Heart left ventricle (tissue), 16 donors: Measurements from ENCODE around the gene LMF1. TPM values are rescaled to one million over a fixed set of nuclear protein-coding genes. Genes with fewer than 3 reads are reported as not detected.

Experiments
- ATAC-seq, 4 donors: fragments of 200-7000 bp; cut with Tn5 transposase; one replicate each; pipeline ENCODE4 v1.9.1; 2020 to 2022; ENCODE audit warnings: moderate library complexity in 4 of 4, mild to moderate bottlenecking in 3 of 4, moderate number of reproducible peaks in 1 of 4
- DNase-seq, 5 donors: peaks; one replicate each; pipeline ENCODE4 v3.0.0-alpha.2; 2020
- H3K27ac ChIP-seq, 12 donors: fragments of 200-600 bp; sonication (generic) in 4 of 12; one replicate each; pipeline versions ENCODE4 v1.5.0 to v1.8.0; 2016 to 2022; ENCODE audit warnings: mild to moderate bottlenecking in 2 of 12
- H3K27me3 ChIP-seq, 9 donors: fragments of 200-600 bp; sonication (generic) in 2 of 9; one replicate each; pipeline versions ENCODE4 v1.5.1 to v1.8.0; 2016 to 2022; ENCODE audit warnings: mild to moderate bottlenecking in 3 of 9
- H3K36me3 ChIP-seq, 9 donors: fragments of 200-600 bp; sonication (generic) in 2 of 9; one replicate each; pipeline versions ENCODE4 v1.5.0 to v1.8.0; 2018 to 2022; ENCODE audit warnings: mild to moderate bottlenecking in 2 of 9
- H3K4me1 ChIP-seq, 12 donors: fragments of 200-600 bp; sonication (generic) in 4 of 12; one replicate each; pipeline versions ENCODE4 v1.5.0 to v1.8.0; 2016 to 2022; ENCODE audit warnings: mild to moderate bottlenecking in 3 of 12
- H3K4me3 ChIP-seq, 12 donors: fragments of 200-600 bp; sonication (generic) in 4 of 12; one replicate each; pipeline versions ENCODE4 v1.5.0 to v1.8.0; 2017 to 2022; ENCODE audit warnings: mild to moderate bottlenecking in 9 of 12, moderate library complexity in 4 of 12
- H3K9me3 ChIP-seq, 12 donors: fragments of 200-600 bp; sonication (generic) in 4 of 12; one replicate each; pipeline versions ENCODE4 v1.5.0 to v1.8.0; 2016 to 2022; ENCODE audit warnings: mild to moderate bottlenecking in 1 of 12
- CTCF ChIP-seq, 12 donors: fragments of 200-600 bp; sonication (generic) in 4 of 12; IDR thresholded peaks; one replicate each; pipeline versions ENCODE4 v1.5.0 to v1.8.0; 2018 to 2022; ENCODE audit warnings: antibody characterized with exemption in 12 of 12, mild to moderate bottlenecking in 5 of 12
- POLR2A ChIP-seq, 2 donors: fragments of 450-650 bp; IDR thresholded peaks; one replicate each; pipeline ENCODE4 v1.6.1; 2017; ENCODE audit warnings: antibody characterized with exemption in 2 of 2, mild to moderate bottlenecking in 2 of 2, moderate library complexity in 2 of 2
- WGBS, 4 donors: extraction: QIAGEN DNeasy Blood & Tissue Kit in 2 of 4; methylation state at CpG; one replicate each; pipeline versions ENCODE4 v1.1.5 to v1.1.7; 2013 to 2018; 5-methylcytosine and 5-hydroxymethylcytosine counted together
- intact Hi-C, 10 donors: fragments of 100-400 bp; cut with DNase I; formaldehyde crosslinking; loops; one replicate each; pipeline versions ENCODE4 v1.11.1 to v1.14.2; 2022
- polyA plus RNA-seq, 2 donors: library from polyadenylated mRNA; stranded (reverse); fragments of 200-250 nt; gene quantifications; one replicate each; pipeline ENCODE4 v1.2.3, GENCODE V29; 2013
- total RNA-seq, 9 donors: library from RNA; depleted of rRNA in 2 of 9; stranded (reverse); fragments of >200 nt in 2 of 9; fragmentation: NEBNext Ultra II Directional in 3 of 9; extraction: Animal tissue kit (Norgen Biotek cat#: 25700) in 3 of 9; gene quantifications; one replicate each; pipeline versions ENCODE4 v1.1.0 to v1.2.4, GENCODE V29; 2016 to 2023
- donor health status: ischemic (EF 13 %, LVEDD 7.1; RV severe dilation, severe dysfunction).
- donor health status: healthy with polysubstance abuse.
- donor health status: DM: no; HTN: yes; CAD: no.
- donor health status: DM: no; HTN: no; CAD: no.
- donor health status: ischemic (EF 25% LVEDD 6.9; RV normal size, moderate dysfunction).
- donor health status: ischemic (EF 25% LVEDD 5.7; RV mildly dilated, moderate dysfunction).
- donor health status: healthy.
- donor health status: DM: yes; HTN: yes; CAD: no.
- donor health status: ischemic (EF 35%, LVEDD 5.7; RV mildly dilated, moderate dysfunction).
- donor health status: nonischemic (EF 11% LVEDD 7.7; RV severe dilation, severe dysfunction).
- donor health status: DM: yes; HTN: yes; CAD: no.
- donor health status: PGD.
- donor health status: ischemic (EF 29% LVEDD 5.4; RV normal size, mild dysfunction).
- donor health status: nonischemic (EF 23%, LVEDD 6.1; RV moderate dilation, normal function).

The LMF1 gene
- total and polyA plus RNA-seq, 11 donors: 4.3 to 19.2 (median 7.1) TPM

- Histone ChIP-seq H3K27me3 (peaks cover 0 to 40% (median 15%) of the 10 kb centered on the region in 9 donors), H3K36me3 (no peaks in the 10 kb centered on the region), H3K9me3 (no peaks in the 10 kb centered on the region), H3K27ac (peak overlapping the region in 9 of 12 donors; percentile 48 to 77 (median 67)), H3K4me3 (peak overlapping the region in 9 of 12 donors; percentile 38 to 55 (median 44)), H3K4me1 (peaks cover 0 to 28% (median 3%) of the 10 kb centered on the region in 12 donors)
- intact Hi-C loops: loop anchor here in 1 of 10 donors (5.0 kb wide), 1 partner anchor 46 kb away; the partner anchor contains the start of gene LMF1
- ATAC-seq (no peak), DNase-seq (no peak)
- 76 to 90% (median 81%) methylated on average over 15 of the region's 15 CpGs for WGBS, 4 donors
- no peak for TF ChIP-seq CTCF (IDR thresholded peaks at IDR 0.05)
- no peak for TF ChIP-seq POLR2A (IDR thresholded peaks at IDR 0.05)
Measured at GRCh38 chr16:1018447-1019198, 47.8 kb upstream of the LMF1 start.

GRCh38 chr16:1014771-1015495, 44.1 kb upstream of the LMF1 start:
- no peaks in the 10 kb centered on the region for H3K9me3 ChIP-seq
- H3K27ac ChIP-seq: peak overlapping the region in 2 of 12 donors; percentile 24 to 66
- WGBS, 4 donors: 73 to 80% (median 75%) methylated on average over 18 to 22 of the region's 22 CpGs
- H3K36me3 ChIP-seq: no peaks in the 10 kb centered on the region
- ATAC-seq: peak; percentile 21 to 64 (median 50)
- no peak overlapping the region for H3K4me3 ChIP-seq
- H3K27me3 ChIP-seq: peaks cover 0 to 10% (median 0%) of the 10 kb centered on the region in 9 donors
- intact Hi-C loops: loop anchor here in 1 of 10 donors (5.0 kb wide), 1 partner anchor 43 kb away; the partner anchor contains the start of gene LMF1
- DNase-seq: peak in 4 of 5 donors; percentile 32 to 65 (median 54)
- H3K4me1 ChIP-seq: peaks cover 0 to 15% (median 3%) of the 10 kb centered on the region in 12 donors
- no peak for TF ChIP-seq POLR2A (IDR thresholded peaks at IDR 0.05)

- H3K27ac ChIP-seq: peak overlapping the region in 2 of 12 donors; percentile 24 to 66
- no peak for ATAC-seq
- H3K4me1 ChIP-seq: peaks cover 0 to 12% (median 3%) of the 10 kb centered on the region in 12 donors
- peaks cover 0 to 12% (median 0%) of the 10 kb centered on the region in 9 donors for H3K27me3 ChIP-seq
- DNase-seq: no peak
- H3K36me3 ChIP-seq: no peaks in the 10 kb centered on the region
- intact Hi-C loops: no loop called here
- H3K4me3 ChIP-seq: no peak overlapping the region
- 88 to 100% (median 90%) methylated on average over 2 to 8 of the region's 8 CpGs for WGBS, 4 donors
- no peak for TF ChIP-seq POLR2A (IDR thresholded peaks at IDR 0.05)
- no peak for TF ChIP-seq CTCF (IDR thresholded peaks at IDR 0.05)
- no peaks in the 10 kb centered on the region for H3K9me3 ChIP-seq
Measured at GRCh38 chr16:1014221-1014620, 43.4 kb upstream of the LMF1 start.

DNA sequence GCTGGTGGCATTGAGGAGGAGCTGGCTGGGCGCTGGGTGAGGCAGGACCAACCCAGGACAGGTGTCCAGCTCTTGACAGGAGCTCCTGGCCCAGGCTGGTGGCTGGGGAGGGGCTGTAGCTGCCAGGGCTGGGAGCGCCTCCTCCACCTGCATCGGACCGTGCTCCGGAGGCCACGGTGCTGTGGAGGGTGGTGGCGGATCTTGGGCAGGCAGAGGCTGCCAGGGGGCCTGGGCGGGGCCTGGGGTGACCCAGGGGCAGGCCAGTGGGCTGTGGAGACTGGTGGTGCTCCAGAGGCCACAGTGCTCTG, 42.8 kb upstream of the LMF1 start:
- no peak for ATAC-seq
- Histone ChIP-seq H3K36me3 (no peaks in the 10 kb centered on the region), H3K4me1 (peaks cover 0 to 9% (median 0%) of the 10 kb centered on the region in 12 donors), H3K27me3 (peaks cover 0 to 19% (median 0%) of the 10 kb centered on the region in 9 donors), H3K4me3 (no peak overlapping the region), H3K27ac (no peak overlapping the region), H3K9me3 (no peaks in the 10 kb centered on the region)
- intact Hi-C loops: no loop called here
- 84 to 90% (median 86%) methylated on average over 2 to 8 of the region's 8 CpGs; no CpG with 5 or more reads in 1 of the 4 donors for WGBS, 4 donors
- DNase-seq: no peak
- TF ChIP-seq POLR2A (IDR thresholded peaks at IDR 0.05): no peak
- TF ChIP-seq CTCF (IDR thresholded peaks at IDR 0.05): no peak
